Right atrium auricular region (tissue), 2 donors: Measurements from ENCODE around the gene HOXA1. TPM values are rescaled to one million over a fixed set of nuclear protein-coding genes. Genes with fewer than 3 reads are reported as not detected.

Source experiments
- DNase-seq: peaks from one replicate; pipeline ENCODE4 v3.0.0-alpha.2; 2019; ENCODE audit warnings: low spot score
- H3K27ac ChIP-seq, 2 donors: fragments of 200-600 bp; sonication (generic); 1 replicate in 1 of 2; 2 replicates in 1 of 2; pipeline ENCODE4 v1.5.1; 2016 to 2019
- H3K27me3 ChIP-seq, 2 donors: fragments of 200-600 bp; sonication (generic); one replicate each; pipeline versions ENCODE4 v1.5.1 to v1.6.0; 2017 to 2019
- H3K36me3 ChIP-seq: fragments of 200-600 bp; sonication (generic); one replicate; pipeline ENCODE4 v1.5.1; 2016
- H3K4me1 ChIP-seq, 2 donors: fragments of 200-600 bp; sonication (generic); one replicate each; pipeline versions ENCODE4 v1.5.1 to v1.6.0; 2017 to 2019
- H3K4me3 ChIP-seq, 2 donors: fragments of 200-600 bp; sonication (generic); 1 replicate in 1 of 2; 2 replicates in 1 of 2; pipeline ENCODE4 v1.5.1; 2017 to 2019; ENCODE audit warnings: mild to moderate bottlenecking in 1 of 2, moderate library complexity in 1 of 2
- H3K9me3 ChIP-seq, 2 donors: fragments of 200-600 bp; sonication (generic); one replicate each; pipeline ENCODE4 v1.5.1; 2019
- total RNA-seq, 2 donors: library from RNA; depleted of rRNA; stranded (reverse); fragments of >200 nt; gene quantifications; one replicate each; pipeline ENCODE4 v1.1.0, GENCODE V29; 2016
- TF ChIP-seq, protein P1 (sequence below), 2 donors: fragments of 200-600 bp; sonication (generic); IDR thresholded peaks; one replicate each; pipeline ENCODE4 v1.5.1; 2019; ENCODE audit warnings: antibody characterized with exemption in 2 of 2

Gene HOXA1
- total RNA-seq, 2 donors from 2014 or later: 0.20 TPM; not detected in 1

DNA sequence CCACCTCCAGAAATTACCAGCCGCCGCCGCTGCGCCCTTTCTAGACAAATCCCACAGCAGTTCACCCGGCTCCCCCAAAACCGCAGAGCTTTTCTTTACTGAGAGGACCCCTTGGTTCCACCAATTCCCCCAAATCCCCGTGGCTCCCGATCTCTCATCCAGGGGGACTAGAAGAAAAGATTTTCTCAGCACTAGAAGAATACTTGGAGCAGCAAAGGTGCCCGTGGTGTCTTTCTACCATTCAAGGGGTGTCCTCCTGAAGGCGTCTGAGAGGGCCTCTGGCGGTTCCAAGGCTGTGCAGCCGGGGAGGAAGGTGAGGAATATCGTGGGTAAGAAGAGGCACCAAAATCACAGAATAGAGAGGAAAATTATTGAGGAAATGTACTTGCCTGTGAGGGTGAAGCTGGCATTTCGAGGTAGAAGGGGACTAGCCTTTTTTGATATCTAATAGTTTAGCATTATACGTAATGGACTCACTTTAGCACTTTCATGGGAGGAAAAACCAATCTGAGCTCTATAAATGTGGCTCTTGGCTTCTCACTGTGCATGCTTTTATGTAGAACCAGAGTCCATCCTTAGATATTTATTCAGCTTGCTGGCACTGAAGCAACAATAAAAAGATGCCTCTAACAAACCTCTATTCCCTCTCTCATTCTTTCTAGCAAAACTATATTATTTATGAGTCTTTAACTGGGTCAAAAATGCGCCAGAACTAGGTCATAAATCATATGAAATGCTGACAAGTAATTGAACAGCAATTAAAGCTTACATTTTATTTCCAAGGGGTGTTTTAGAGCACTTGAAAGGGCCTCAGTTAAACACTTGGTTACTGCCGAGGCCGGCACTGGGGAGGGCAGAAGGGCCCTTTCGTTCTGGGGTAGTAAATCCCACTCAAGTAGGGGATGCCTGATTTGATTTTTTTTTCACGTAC lies 20.5 kb upstream of the HOXA1 start:
- peak; percentile 46 for DNase-seq
- TF ChIP-seq, protein P1, sequence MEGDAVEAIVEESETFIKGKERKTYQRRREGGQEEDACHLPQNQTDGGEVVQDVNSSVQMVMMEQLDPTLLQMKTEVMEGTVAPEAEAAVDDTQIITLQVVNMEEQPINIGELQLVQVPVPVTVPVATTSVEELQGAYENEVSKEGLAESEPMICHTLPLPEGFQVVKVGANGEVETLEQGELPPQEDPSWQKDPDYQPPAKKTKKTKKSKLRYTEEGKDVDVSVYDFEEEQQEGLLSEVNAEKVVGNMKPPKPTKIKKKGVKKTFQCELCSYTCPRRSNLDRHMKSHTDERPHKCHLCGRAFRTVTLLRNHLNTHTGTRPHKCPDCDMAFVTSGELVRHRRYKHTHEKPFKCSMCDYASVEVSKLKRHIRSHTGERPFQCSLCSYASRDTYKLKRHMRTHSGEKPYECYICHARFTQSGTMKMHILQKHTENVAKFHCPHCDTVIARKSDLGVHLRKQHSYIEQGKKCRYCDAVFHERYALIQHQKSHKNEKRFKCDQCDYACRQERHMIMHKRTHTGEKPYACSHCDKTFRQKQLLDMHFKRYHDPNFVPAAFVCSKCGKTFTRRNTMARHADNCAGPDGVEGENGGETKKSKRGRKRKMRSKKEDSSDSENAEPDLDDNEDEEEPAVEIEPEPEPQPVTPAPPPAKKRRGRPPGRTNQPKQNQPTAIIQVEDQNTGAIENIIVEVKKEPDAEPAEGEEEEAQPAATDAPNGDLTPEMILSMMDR (IDR thresholded peaks at IDR 0.05): no peak
- H3K9me3 ChIP-seq: no peaks in the 10 kb centered on the region
- H3K36me3 ChIP-seq: no peaks in the 10 kb centered on the region
- H3K4me1 ChIP-seq: peaks cover 0 to 23% of the 10 kb centered on the region in 2 donors
- peaks cover 14 to 36% of the 10 kb centered on the region in 2 donors for H3K27me3 ChIP-seq
- peak overlapping the region in 1 of 2 donors; percentile 41 for H3K27ac ChIP-seq
- no peak overlapping the region for H3K4me3 ChIP-seq

DNA sequence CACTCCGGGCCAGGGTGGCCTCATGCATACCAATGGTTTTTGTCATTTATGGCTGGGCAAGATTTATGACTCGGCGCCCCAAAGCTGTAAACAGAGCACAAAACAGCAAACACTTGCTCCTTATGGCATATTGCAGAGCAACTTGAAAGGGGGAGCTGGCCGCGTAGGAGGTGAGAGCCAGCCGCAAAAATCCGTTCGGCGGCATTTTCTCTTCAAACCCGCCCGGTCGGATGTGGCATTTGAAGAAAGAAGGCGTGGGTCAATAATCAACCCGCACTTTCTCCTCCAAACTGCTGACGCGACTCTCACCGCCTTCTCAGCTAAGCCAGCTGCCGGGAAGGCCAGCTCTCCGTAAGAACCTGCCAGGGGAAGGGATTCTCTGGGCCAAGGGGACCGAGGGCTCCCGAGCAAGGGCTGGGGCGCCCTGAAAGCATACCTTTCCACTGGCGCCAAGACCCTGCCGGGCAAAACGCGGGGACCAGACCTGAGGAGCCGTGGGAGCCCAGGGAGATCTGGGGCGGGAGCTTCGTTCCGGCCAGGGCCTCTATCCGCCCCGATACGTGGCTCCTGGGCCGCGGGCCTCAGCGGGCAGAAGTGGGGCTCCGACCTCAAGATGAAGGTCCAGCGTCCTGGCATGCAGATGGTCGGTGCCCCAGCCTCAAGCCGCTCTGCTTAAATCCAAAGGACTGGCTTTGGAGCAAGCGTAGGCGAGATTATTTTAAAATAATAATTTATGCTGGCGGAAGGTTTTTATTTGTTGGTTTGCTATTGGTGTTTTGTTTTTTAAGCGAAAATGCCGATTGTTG lies 19.6 kb upstream of the HOXA1 start:
- TF ChIP-seq, protein P1 (IDR thresholded peaks at IDR 0.05): no peak
- no peak for DNase-seq
- no peaks in the 10 kb centered on the region for H3K9me3 ChIP-seq
- no peaks in the 10 kb centered on the region for H3K36me3 ChIP-seq
- H3K27me3 ChIP-seq: peaks cover 14 to 41% of the 10 kb centered on the region in 2 donors
- H3K4me1 ChIP-seq: peaks cover 0 to 25% of the 10 kb centered on the region in 2 donors
- peak overlapping the region; percentile 5 to 31 for H3K4me3 ChIP-seq
- H3K27ac ChIP-seq: peak overlapping the region; percentile 9 to 62

DNA sequence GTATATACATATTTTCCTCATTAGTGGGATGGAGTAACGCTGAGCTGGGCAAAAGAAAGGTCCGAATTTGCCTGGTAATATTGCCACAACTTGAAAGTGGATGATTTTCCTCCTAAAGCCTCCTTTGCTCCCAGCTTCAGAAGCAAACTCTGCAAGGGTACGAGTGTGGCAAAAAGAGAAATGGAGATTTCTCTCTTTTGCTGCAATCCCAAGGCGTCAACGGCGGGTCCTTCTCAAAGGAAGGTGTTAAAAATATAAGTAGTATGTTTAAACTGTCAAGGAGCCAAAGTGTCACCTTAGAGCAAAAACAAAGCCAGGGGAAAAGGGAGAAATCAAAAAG lies 19.1 kb upstream of the HOXA1 start:
- Histone ChIP-seq H3K9me3 (no peaks in the 10 kb centered on the region), H3K27ac (peak overlapping the region; percentile 9 to 62), H3K27me3 (peaks cover 14 to 41% of the 10 kb centered on the region in 2 donors), H3K4me3 (no peak overlapping the region), H3K4me1 (peaks cover 0 to 27% of the 10 kb centered on the region in 2 donors), H3K36me3 (no peaks in the 10 kb centered on the region)
- TF ChIP-seq, protein P1 (IDR thresholded peaks at IDR 0.05): no peak
- no peak for DNase-seq

DNA sequence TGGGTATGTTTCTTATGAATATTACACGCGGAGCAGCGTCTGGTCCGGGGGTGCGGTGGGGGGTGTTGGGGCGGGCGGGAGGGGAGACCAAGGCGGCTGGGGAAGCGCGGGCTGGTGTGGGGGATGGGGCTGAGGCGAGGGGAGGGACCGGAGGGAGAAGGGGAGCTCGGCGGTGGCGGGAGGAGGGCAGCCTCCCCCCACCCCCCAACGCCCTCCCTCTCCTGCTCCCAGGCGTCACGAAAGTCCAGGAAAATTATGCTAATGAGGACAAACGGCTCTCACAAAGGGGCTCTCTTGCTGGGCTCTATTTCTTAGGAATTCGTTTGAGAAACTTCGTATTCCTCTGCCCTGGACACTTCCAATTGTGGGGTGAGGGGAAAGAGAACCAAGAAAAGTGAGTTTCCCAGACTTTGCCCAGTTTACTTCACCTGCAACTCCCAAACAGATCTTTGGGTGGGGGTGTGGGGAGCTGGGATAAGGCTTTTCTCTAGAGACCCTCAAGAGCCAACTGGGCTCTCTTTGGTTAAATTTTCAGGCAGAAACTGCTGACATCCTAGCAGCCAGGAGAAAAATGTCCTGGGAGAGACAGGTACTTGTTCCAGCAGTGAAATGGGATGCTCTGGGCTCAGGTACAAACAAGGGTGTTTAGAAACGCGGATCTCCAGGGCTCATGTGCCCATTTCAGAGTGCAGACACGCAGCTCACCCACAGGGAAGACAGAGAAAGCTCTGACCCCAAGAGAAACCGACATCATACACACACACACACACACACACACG lies 18.4 kb upstream of the HOXA1 start:
- no peaks in the 10 kb centered on the region for H3K9me3 ChIP-seq
- DNase-seq: no peak
- no peaks in the 10 kb centered on the region for H3K36me3 ChIP-seq
- TF ChIP-seq, protein P1 (IDR thresholded peaks at IDR 0.05): no peak
- peaks cover 0 to 27% of the 10 kb centered on the region in 2 donors for H3K4me1 ChIP-seq
- peaks cover 14 to 41% of the 10 kb centered on the region in 2 donors for H3K27me3 ChIP-seq
- H3K27ac ChIP-seq: peak overlapping the region; percentile 71 to 73
- H3K4me3 ChIP-seq: peak overlapping the region; percentile 33 to 49
